GM19438 (cell line): ENCODE data around the gene TNNI3.

Source experiments
- ATAC-seq: cut with Tn5 transposase; IDR thresholded peaks from one replicate; pipeline ENCODE4 v1.9.1; 2021; ENCODE audit warnings: low read depth; ENCODE audit not compliant: unreplicated experiment

The TNNI3 gene

GRCh38 chr19:55149078-55150003, 8.2 kb downstream of the TNNI3 start, which contains the start of gene TNNT1:
Gene TNNT1 (minus strand): TSS chr19:55149206. CDS start chr19:55147157, 2,049 bp downstream.
- no peak for ATAC-seq

- ATAC-seq = no peak
Observed at GRCh38 chr19:55147545-55148251, 9.8 kb downstream of the TNNI3 start.

- no peak for ATAC-seq
Observed at GRCh38 chr19:55146705-55147273, 10.7 kb downstream of the TNNI3 start.

DNA sequence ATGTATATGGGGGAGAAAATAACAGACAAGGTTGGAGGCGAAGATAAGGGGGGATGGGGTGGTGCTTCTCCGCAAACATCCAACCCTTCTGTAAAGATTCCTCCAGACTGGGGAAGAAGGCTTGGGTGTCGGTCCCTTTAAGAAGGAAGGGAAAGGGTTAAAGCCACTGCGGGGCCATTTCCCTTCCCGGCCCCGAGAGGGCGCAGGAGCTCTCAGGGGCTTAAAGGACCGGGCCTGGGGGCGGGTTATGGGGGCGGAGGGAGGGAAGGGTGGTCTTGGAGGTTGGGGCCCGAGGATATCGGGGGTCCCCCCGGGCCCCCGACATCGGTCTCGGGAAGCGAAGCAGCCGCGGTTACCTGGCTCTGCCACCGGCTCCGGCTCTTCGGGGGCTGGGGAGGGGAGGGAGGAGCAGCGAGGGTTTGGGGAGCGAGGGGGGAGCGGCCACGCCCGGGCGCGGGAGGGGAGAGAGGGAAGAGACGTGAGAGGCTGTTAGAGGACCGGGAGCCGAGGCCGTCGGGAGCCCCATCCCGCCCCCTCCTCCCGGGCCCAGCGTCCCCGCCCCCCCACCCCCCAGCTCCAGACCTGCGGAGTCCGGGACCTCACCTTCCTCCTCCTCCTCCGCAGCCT, 11.3 kb downstream of the TNNI3 start:
- no peak for ATAC-seq

- no peak for ATAC-seq
Observed at GRCh38 chr19:55145232-55145631, 12.3 kb downstream of the TNNI3 start.

DNA sequence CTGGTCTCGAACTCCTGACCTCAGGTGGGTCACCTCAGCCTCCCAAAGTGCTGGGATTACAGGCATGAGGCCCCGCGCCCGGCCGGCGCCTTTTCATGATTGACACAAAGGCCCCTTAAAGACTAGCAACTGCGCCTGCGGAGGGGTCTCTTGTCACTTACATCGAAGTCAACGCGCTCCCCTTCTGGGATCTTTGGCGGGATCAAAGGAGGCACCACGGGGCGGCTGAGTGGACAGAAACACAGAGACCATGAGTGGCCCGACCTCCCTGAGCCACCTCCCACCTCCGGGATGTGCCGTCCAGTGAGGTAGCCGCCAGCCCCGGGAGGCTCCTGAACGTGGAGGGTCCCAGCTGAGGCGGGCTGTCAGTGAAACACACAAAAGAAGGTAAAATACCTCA, 15.8 kb downstream of the TNNI3 start:
- no peak for ATAC-seq

DNA sequence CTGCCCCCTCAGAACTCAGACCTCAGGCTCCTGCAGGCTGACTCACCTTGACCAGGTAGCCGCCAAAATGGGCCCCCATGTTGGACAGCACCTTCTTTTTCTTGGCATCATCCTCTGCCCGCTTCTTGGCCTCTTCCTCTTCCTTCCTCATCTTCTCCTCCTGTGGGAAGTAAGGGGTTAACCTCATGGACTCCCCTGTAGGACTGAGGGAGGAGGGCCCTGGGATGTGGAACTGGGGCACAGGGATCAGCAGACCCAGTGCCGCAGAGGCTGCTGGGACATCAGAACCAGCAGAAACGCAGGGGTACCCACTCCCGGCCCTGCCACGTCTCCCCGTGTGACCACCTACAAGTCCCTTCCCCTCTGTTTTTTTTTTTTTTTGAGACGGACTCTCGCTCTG, 19.6 kb downstream of the TNNI3 start:
- ATAC-seq = no peak

- ATAC-seq = no peak
Observed at GRCh38 chr19:55136399-55137102, 21.0 kb downstream of the TNNI3 start.

DNA sequence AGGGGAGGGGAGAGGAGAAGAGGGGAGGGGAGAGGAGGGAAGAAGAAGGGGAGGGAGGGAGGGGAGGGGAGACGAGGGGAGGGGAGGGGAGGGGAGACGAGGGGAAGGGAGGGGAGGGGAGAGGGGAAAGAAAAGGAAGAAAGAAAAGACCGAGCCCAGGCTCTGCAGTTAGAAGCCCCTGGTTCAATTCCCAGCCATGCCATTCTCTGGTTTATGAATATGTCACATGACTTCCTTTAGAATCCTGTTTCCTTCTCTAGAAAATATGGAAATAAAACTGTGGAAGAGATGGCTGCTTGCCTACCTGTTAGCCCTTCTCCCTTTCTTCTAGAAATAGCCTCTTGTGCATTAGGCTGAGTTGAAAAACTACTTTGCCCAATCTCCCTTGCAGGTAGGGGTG, 22.8 kb downstream of the TNNI3 start:
- ATAC-seq = no peak

DNA sequence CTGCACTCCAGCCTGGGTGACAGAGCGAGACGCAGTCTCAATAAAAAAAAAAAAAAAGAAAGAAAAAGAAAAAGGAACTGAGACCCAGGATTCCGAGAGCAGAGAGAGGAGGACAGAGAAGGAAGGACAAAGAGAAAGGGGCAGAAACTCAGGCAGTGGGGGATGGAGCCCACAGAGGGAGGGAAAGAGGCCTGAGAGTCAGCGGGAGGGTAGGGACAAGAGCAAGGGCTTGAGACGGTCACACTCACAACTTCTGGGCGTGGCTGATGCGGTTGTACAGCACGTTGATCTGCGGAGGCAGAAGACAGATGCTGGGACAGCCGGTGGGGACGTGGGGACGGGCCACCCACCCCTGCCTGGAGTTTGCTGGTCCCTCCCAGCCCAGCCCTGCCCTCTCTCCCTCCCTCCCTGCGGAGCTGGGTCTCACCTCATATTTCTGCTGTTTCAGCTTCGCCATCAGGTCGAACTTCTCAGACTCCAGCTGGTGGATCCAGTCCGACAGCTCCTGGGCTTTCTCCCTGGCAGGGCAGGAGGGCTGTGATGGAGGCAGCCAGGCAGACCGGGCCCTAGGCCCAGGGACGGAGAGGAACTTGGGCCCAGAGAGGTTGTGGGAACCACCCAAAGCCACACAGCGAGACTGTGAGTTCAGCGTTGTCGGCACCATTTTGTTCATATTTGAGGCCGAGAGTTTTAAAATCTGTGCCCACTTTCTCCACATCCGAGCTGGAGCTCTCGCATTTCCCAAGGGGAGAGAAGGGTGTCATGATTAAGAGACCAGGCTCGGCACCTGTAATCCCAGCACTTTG, 23.7 kb downstream of the TNNI3 start:
- ATAC-seq = no peak

GRCh38 chr19:55132453-55133129, 24.9 kb downstream of the TNNI3 start:
- no peak for ATAC-seq

- ATAC-seq = no peak
Observed at GRCh38 chr19:55131421-55131820, 26.1 kb downstream of the TNNI3 start.

- ATAC-seq = no peak
Observed at GRCh38 chr19:55119053-55119452, 38.5 kb downstream of the TNNI3 start.

DNA sequence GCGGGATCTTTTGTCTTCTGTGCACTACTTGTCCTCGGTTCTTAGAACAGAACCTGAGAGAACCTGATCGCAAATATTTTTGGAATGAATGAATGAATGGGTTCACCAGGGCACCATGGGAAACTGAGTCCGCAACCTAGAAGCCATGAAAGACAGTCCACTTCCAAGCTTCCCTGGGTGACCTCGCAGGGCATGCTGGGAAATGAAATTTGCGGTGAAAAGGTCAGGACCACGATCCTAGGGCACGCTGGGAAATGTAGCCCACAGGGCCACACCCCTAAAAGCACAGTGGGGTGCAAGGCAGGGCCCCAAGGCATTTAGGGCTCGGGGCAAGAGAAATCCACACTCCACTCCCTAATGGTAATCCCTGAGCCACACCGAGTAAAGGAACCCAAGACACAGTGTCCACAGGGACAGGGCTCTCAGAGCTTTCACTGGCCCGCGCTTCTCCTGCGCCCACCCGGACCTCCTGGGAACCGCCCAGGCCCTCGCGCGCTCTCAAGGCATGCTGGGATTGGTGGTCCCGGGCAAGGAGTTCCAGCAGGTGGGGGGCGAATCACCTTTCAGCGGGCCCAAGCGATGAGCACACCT, 39.0 kb downstream of the TNNI3 start:
- ATAC-seq = no peak

GRCh38 chr19:55117663-55118391, 39.7 kb downstream of the TNNI3 start:
- peak; percentile 76 for ATAC-seq

DNA sequence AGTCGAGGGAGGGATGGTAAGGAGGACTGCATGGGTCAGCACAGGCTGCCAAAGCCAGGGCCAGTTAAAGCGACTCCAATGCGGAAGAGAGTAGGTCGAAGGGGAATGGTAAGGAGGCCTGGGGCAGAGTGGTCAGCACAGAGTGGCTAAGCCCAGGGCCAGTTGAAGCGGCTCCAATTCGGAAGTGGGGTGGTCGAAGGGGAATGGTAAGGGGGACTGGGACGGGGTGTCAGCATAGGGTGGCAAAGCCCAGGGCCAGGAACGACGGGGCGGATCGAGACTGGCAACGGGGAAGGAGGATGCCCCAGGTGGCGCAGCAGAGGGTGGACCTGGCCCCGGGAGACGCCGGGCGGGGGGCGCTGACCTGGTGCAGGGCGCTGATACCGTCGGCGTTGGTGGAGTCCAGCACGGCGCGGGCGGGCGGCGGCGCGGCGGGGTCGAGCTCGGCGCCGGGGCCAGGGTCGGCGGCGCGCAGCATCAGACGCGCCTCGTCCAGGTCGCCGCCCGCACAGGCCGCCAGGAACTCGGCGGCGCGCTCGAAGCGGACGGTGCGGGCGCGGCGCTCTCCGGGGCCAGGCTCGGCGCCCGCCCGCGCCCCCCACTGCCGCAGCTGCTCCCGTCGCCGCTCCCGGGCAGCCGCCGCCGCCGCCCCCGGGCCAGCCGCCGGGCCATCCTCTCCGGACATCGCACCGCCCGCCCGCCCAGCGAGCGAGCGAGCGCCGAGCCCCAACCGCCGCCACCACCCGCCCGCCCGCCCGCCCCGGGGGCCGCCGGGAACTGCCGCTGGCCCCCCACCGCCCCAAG, 40.5 kb downstream of the TNNI3 start, which contains the start of gene PPP1R12C:
Gene PPP1R12C, minus strand, starts transcription at position 779 of the 804 bp plus-strand sequence. Its CDS starts 94 bp downstream, at position 685.
- ATAC-seq = no peak
